Subcutaneous adipose tissue (tissue), 4 donors: ENCODE measurements around the gene FGF19. TPM values are rescaled to one million over a fixed set of nuclear protein-coding genes. Genes with fewer than 3 reads are reported as not detected.

Source experiments
- total RNA-seq, 4 donors: library from RNA; depleted of rRNA; stranded (reverse); fragments of >200 nt; gene quantifications; one replicate each; pipeline ENCODE4 v1.1.0, GENCODE V29; 2016
- TF ChIP-seq, protein P1 (sequence below): fragments of 450-650 bp; IDR thresholded peaks from one replicate; pipeline ENCODE4 v1.5.1; 2016; ENCODE audit warnings: low read depth, mild to moderate bottlenecking, control low read depth, antibody characterized with exemption, moderate library complexity

The FGF19 gene
- total RNA-seq, 4 donors from 2014 or later: not detected

DNA sequence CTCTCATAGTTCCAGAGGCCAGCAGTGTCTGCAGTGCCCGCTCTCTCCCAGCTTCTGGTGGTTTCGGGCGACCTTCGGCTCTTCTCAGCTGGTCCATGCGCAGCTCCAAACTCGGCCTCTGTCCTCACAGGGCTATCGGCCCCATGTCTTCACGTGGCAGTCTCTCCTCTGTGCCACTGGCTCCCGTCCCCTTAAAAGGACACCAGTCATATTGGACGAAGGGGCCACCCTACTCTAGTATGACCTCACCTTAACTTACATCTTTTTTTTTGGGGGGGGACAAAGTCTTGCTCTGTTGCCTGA lies 42.5 kb downstream of the FGF19 start:
- TF ChIP-seq, protein P1, sequence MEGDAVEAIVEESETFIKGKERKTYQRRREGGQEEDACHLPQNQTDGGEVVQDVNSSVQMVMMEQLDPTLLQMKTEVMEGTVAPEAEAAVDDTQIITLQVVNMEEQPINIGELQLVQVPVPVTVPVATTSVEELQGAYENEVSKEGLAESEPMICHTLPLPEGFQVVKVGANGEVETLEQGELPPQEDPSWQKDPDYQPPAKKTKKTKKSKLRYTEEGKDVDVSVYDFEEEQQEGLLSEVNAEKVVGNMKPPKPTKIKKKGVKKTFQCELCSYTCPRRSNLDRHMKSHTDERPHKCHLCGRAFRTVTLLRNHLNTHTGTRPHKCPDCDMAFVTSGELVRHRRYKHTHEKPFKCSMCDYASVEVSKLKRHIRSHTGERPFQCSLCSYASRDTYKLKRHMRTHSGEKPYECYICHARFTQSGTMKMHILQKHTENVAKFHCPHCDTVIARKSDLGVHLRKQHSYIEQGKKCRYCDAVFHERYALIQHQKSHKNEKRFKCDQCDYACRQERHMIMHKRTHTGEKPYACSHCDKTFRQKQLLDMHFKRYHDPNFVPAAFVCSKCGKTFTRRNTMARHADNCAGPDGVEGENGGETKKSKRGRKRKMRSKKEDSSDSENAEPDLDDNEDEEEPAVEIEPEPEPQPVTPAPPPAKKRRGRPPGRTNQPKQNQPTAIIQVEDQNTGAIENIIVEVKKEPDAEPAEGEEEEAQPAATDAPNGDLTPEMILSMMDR: no peak

- TF ChIP-seq, protein P1: no peak
Measured at GRCh38 chr11:69660001-69660500, 43.8 kb downstream of the FGF19 start.

- TF ChIP-seq, protein P1: no peak
Measured at GRCh38 chr11:69659591-69659990, 44.2 kb downstream of the FGF19 start.

DNA sequence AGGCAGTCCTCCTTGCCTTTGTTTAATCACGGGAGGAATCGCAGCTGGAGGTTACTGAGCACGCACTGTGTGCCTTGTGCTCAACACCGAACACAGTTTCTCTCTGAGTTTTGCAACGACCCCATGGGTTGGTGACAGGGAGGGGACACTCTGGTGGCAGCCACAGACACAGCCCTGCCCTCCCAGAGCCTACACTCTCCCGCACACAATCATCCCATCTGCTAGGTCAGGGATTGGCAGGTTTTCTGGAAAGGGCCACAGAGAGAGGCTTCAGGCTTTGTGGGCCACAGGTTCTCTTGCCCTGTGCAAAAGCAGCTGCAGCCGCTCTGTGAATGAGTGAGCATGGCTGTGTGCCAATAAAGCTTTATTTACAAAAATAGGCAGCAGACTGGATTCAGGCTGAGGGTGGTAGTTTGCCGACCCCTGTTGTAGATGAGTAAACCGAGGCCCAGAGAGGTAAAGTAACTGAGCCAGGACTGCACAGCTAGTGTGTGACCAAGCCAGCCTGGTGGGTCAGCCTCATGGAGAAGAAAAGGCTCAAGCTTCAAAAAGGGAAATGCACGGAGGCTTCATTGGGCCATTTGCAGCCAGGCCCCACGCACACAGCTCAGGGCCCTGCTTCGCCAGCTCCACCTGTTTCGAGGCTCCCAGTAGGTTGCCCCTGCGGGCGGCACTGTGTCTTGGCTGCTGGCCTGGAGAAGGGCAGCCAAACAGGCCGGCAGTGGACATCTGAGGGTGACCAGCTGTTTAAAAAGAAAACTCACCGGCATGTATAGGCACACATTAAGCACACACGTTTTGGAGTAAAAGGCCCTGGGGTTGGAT lies 45.0 kb downstream of the FGF19 start:
- TF ChIP-seq, protein P1: no peak

DNA sequence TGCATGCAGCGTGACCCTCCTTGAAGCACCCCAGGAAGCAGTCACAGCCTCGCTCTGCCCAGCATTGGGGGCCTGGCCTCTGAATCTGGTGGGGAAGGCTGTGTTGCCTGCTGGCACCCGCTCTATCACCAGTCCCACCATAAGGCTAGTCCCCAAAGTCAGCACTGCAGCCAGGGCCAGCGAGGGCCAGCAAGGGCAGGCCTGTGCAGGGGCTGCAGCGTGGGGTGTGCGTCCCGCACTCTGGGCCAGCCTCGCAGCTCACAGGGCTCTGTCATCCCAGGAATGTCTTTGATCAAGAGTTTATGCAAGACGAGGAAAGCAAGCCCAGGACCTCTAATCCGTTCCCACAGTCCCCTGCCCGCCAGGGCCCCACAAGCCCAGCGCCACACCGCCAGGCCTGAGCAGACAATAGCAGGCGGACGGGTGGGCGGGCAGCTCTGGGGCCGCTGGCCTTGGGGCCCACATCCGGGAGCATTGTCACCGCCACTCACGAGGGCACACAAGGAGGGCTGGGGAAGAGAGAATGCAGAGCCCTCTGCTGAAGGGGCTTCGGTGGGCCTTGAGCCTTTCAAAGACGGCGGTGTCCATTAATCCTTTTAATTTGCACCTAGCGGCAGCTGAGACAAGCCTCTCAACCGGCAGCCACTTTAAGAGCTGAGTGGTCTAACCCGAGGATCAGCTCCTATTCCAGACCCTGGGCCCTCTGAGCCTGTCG lies 45.8 kb downstream of the FGF19 start:
- TF ChIP-seq, protein P1: no peak

- TF ChIP-seq, protein P1: no peak
Measured at GRCh38 chr11:69657456-69657910, 46.3 kb downstream of the FGF19 start.

DNA sequence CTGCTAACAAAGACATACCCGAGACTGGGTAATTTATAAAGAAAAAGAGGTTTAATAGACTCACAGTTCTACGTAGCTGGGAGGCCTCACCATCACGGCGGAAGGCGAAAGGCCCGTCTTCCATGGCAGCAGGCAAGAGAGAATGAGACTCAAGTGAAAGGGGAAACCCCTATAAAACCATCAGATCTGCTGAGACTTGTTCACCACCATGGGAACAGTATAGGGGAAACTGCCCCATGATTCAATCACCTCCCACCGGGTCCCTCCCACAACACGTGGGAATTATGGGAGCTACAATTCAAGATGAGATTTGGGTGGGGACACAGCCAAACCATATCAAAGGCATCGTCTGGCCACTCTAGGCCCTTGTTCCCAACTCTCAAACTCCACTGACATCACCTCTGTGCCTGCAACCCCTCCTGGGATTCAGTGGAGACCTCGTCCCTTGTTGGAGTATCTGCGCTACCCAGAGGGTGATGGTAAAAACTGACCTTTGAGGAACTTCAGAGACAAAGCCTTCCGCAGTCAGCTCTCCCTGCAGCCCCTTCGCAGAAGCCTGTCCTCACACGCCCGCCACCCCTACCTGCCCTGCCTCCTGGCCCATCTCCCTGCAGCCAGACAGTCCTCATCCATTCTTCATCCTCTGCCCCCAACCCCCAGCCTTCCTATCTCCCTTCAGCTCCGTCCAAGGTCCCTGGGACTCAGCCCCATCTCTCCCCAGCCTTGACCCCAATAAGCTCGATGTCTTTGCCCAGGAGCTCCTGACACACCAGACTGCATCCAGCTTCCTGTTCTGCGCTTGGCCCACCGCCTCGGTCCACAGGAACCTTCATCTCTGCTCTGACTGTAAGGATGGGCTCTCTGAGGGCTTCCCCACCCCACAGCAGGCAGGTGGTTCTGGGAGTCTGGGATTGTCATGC lies 47.0 kb downstream of the FGF19 start:
- TF ChIP-seq, protein P1: no peak
